ENCODE results near the gene FBXO4. TPM values are rescaled to one million over a fixed set of nuclear protein-coding genes. Genes with fewer than 3 reads are reported as not detected.

FBXO4 gene
- total RNA-seq, 1 experiment from 2014 or later: 9.0 TPM

GRCh38 chr5:41896230-41896629, 28.9 kb upstream of the FBXO4 start (continued):
- TF ChIP-seq EGR1 (IDR thresholded peaks at IDR 0.05; ENCODE audit: low read depth) (no peak), SP1 (IDR thresholded peaks at IDR 0.05; ENCODE audit: low read depth) (no peak), ZFX (IDR thresholded peaks at IDR 0.05) (no peak)

GRCh38 chr5:41903382-41903891, 21.6 kb upstream of the FBXO4 start:
- peak overlapping the region; percentile 10 for H2AFZ ChIP-seq (ENCODE audit: low read depth, low read length, poor library complexity, severe bottlenecking)
- BruUV-seq (replicated peaks): TSS peak; percentile 99
- CTCF ChIA-PET: interaction anchor here (0.8 to 1.4 kb wide), 2 partner anchors 47 to 154 kb away, joined by 4 read pairs; no protein-coding TSS in a partner anchor
- TF ChIP-seq EZH2phosphoT487 (IDR thresholded peaks at IDR 0.05; ENCODE audit: borderline replicate concordance): no peak
- no peaks in the 10 kb centered on the region for H3K27me3 ChIP-seq (ENCODE audit: insufficient read depth, low read length)
- peak overlapping the region; percentile 81 for H3K4me2 ChIP-seq (ENCODE audit: low read length)
- H4K20me1 ChIP-seq (ENCODE audit: insufficient read depth): no peaks in the 10 kb centered on the region; the same call in 1 of the 2 replicates
- POLR2A ChIA-PET: interaction anchor here (1.1 to 1.6 kb wide), 4 partner anchors 14 to 24 kb away, joined by 3 to 7 read pairs (median 4); partner anchors contain the start of gene FBXO4
- peaks cover 29% of the 10 kb centered on the region for H3K79me2 ChIP-seq (ENCODE audit: insufficient read depth, low read length)
- no peaks in the 10 kb centered on the region for H3K9me2 ChIP-seq (ENCODE audit: insufficient read depth)
- peaks cover 3 to 9% of the 10 kb centered on the region in 2 experiments; a peak in 2 of 4 replicates for H3K36me3 ChIP-seq (ENCODE audit: control insufficient read depth in 1 of 2, insufficient read depth in 2 of 2, low read length in 2 of 2)
- RAD21 ChIA-PET (ENCODE audit: low non-redundant PET in 1 of 2, low total read pairs in 2 of 2, uncharacterized antibody in 2 of 2, unreplicated experiment in 2 of 2): no interaction called here
- H3K9me3 ChIP-seq (ENCODE audit: control insufficient read depth in 1 of 2, insufficient read depth in 1 of 2, low read depth in 1 of 2, low read length in 2 of 2): no peaks in the 10 kb centered on the region
- peaks cover 8 to 18% of the 10 kb centered on the region in 2 experiments; a peak in 3 of 4 replicates for H3K4me1 ChIP-seq (ENCODE audit: control insufficient read depth in 1 of 2, insufficient read depth in 2 of 2, low read length in 2 of 2)
- peak overlapping the region; percentile 40 for H3K9ac ChIP-seq (ENCODE audit: low read length)
- intact Hi-C loops (cut with micrococcal nuclease): no loop called here
- DNase-seq (ENCODE audit: low read depth, low spot score) (no peak), ATAC-seq (no peak)
- peak overlapping the region; percentile 44 to 74 for H3K4me3 ChIP-seq (replicated peaks in 1 of 2; ENCODE audit: low read depth in 1 of 2, low read length in 2 of 2)
- no peak overlapping the region for H3K27ac ChIP-seq (ENCODE audit: low read depth, low read length)

- Histone ChIP-seq H3K27ac (ENCODE audit: low read depth, low read length) (peak within 1 kb of the TSS; percentile 47), H3K4me3 (replicated peaks in 1 of 2; ENCODE audit: low read depth in 1 of 2, low read length in 2 of 2) (peak within 1 kb of the TSS; percentile 74 to 89), H3K9me3 (ENCODE audit: control insufficient read depth in 1 of 2, insufficient read depth in 1 of 2, low read depth in 1 of 2, low read length in 2 of 2) (no peaks in the 10 kb centered on the region), H2AFZ (ENCODE audit: low read depth, low read length, poor library complexity, severe bottlenecking) (peak within 1 kb of the TSS; percentile 10), H3K9ac (ENCODE audit: low read length) (peak within 1 kb of the TSS; percentile 78), H3K27me3 (ENCODE audit: insufficient read depth, low read length) (no peaks in the 10 kb centered on the region), H4K20me1 (ENCODE audit: insufficient read depth) (no peaks in the 10 kb centered on the region; the same call in 1 of the 2 replicates), H3K4me2 (ENCODE audit: low read length) (peak within 1 kb of the TSS; percentile 81), H3K9me2 (ENCODE audit: insufficient read depth) (no peaks in the 10 kb centered on the region), H3K79me2 (ENCODE audit: insufficient read depth, low read length) (peaks cover 30% of the 10 kb centered on the region), H3K4me1 (ENCODE audit: control insufficient read depth in 1 of 2, insufficient read depth in 2 of 2, low read length in 2 of 2) (peaks cover 8 to 18% of the 10 kb centered on the region in 2 experiments; a peak in 3 of 4 replicates), H3K36me3 (ENCODE audit: control insufficient read depth in 1 of 2, insufficient read depth in 2 of 2, low read length in 2 of 2) (peaks cover 8 to 10% of the 10 kb centered on the region in 2 experiments; a peak in 2 of 4 replicates)
- DNase-seq (ENCODE audit: low read depth, low spot score) (peak; percentile 97), ATAC-seq (peak; percentile 98)
- ChIA-PET RAD21 (ENCODE audit: low non-redundant PET in 1 of 2, low total read pairs in 2 of 2, uncharacterized antibody in 2 of 2, unreplicated experiment in 2 of 2) (no interaction called here), CTCF (interaction anchor here (0.8 to 1.4 kb wide), 2 partner anchors 48 to 153 kb away, joined by 4 read pairs; no protein-coding TSS in a partner anchor), POLR2A (interaction anchor here (1.1 to 1.6 kb wide), 4 partner anchors 13 to 23 kb away, joined by 3 to 7 read pairs (median 4); partner anchors contain the start of gene FBXO4)
- BruUV-seq (replicated peaks): TSS peak; percentile 56
- intact Hi-C loops (cut with micrococcal nuclease): loop anchor here (1.0 kb wide), 1 partner anchor 21 kb away; the partner anchor contains the start of gene FBXO4
- TF ChIP-seq ATF3 (IDR thresholded peaks at IDR 0.05) (no peak), ZFX (IDR thresholded peaks at IDR 0.05) (peak; percentile 97), EZH2phosphoT487 (IDR thresholded peaks at IDR 0.05; ENCODE audit: borderline replicate concordance) (no peak), EZH2 (IDR thresholded peaks at IDR 0.05) (no peak), FOSL1 (IDR thresholded peaks at IDR 0.05; ENCODE audit: low read depth) (no peak), REST (IDR thresholded peaks at IDR 0.05; ENCODE audit: low read depth) (no peak), ELF1 (IDR thresholded peaks at IDR 0.05; ENCODE audit: borderline replicate concordance, low read depth) (peak; percentile 75), EGR1 (IDR thresholded peaks at IDR 0.05; ENCODE audit: low read depth) (no peak), SRF (IDR thresholded peaks at IDR 0.05; ENCODE audit: low read depth) (peak; percentile 97)
These were observed 20.9 kb upstream of the FBXO4 start, which contains the start of gene RIMOC1 for GRCh38 chr5:41903892-41904799. TSS of gene RIMOC1 (plus strand) at chr5:41904344. CDS start at chr5:41904368, 24 bp downstream.
